Measurements from ENCODE around the gene TGFBRAP1.

GRCh38 chr2:105328281-105329196 lies 996 bp downstream of the TGFBRAP1 start:
- TF ChIP-seq EP300 (IDR thresholded peaks at IDR 0.05) (no peak), CTCF (IDR thresholded peaks at IDR 0.05) (no peak), POLR2A (IDR thresholded peaks at IDR 0.05) (peak in 1 of 4 donors; percentile 27), POLR2AphosphoS5 (IDR thresholded peaks at IDR 0.05) (no peak)
